HEK293 (cell line): ENCODE measurements around the gene BORCS5.

Experiments used
- CTCF ChIA-PET: fragments of 350-600 bp; formaldehyde crosslinking; extraction: SDS; loops from one replicate; lab custom pipeline; 2021; ENCODE audit warnings: antibody characterized with exemption; lab: Yijun Ruan, JAX
- POLR2A ChIA-PET: fragments of 300-600 bp; formaldehyde crosslinking; extraction: SDS; loops from one replicate; lab custom pipeline; 2020; ENCODE audit warnings: antibody characterized with exemption, inconsistent platforms; lab: Yijun Ruan, JAX
- H3K27ac ChIP-seq: fragments of 200-500 bp; sonication (Bioruptor generic); 2 replicates; pipeline ENCODE4 v1.5.1; 2014; ENCODE audit warnings: low read depth, low read length, control low read depth, inconsistent platforms; ENCODE audit errors: extremely low read depth
- H3K36me3 ChIP-seq, 2 experiments: fragments of 200-500 bp in 1 of 2; sonication (Bioruptor generic) in 1 of 2; 1 replicate in 1 of 2; 2 replicates in 1 of 2; pipeline ENCODE4 v1.5.1; 2014 to 2017; ENCODE audit warnings: inconsistent platforms in 2 of 2, low read length in 2 of 2; ENCODE audit not compliant: control insufficient read depth in 2 of 2, insufficient read depth in 1 of 2
- H3K4me1 ChIP-seq: fragments of 200-500 bp; sonication (Bioruptor generic); 2 replicates; pipeline ENCODE4 v1.5.1; 2014; ENCODE audit warnings: mild to moderate bottlenecking, low read length, inconsistent platforms; ENCODE audit not compliant: control insufficient read depth, insufficient read depth
- H3K4me3 ChIP-seq: 2 replicates; pipeline ENCODE4 v1.5.1; 2011; ENCODE audit warnings: low read depth, mild to moderate bottlenecking, control low read depth, low read length, moderate library complexity
- H3K9me3 ChIP-seq: fragments of 200-500 bp; sonication (Bioruptor generic); 2 replicates; pipeline ENCODE4 v1.5.1; 2014; ENCODE audit warnings: low read depth, low read length, inconsistent platforms; ENCODE audit not compliant: control insufficient read depth, insufficient read depth
- PRDM2 ChIP-seq: fragments of 450-650 bp; formaldehyde crosslinking; IDR thresholded peaks from 2 replicates; pipeline ENCODE4 v1.5.1; 2016; ENCODE audit warnings: missing biosample characterization, missing genetic modification characterization, borderline replicate concordance
- TRIM28 ChIP-seq: IDR thresholded peaks from 2 replicates; pipeline ENCODE4 v1.6.1; 2011; ENCODE audit warnings: low read length, control low read depth, borderline replicate concordance
- ZFP3 ChIP-seq: fragments of 450-650 bp; formaldehyde crosslinking; IDR thresholded peaks from 2 replicates; pipeline ENCODE4 v1.5.1; 2016; ENCODE audit warnings: low read depth, missing biosample characterization, missing genetic modification characterization
- ZNF148 ChIP-seq: fragments of 450-650 bp; formaldehyde crosslinking; IDR thresholded peaks from 2 replicates; pipeline ENCODE4 v1.5.0; 2017; ENCODE audit warnings: missing biosample characterization, missing genetic modification characterization, borderline replicate concordance
- ZNF155 ChIP-seq: fragments of 450-650 bp; formaldehyde crosslinking; IDR thresholded peaks from 2 replicates; pipeline ENCODE4 v1.5.1; 2016; ENCODE audit warnings: missing biosample characterization, missing genetic modification characterization
- ZNF2 ChIP-seq: fragments of 450-650 bp; formaldehyde crosslinking; IDR thresholded peaks from 2 replicates; pipeline ENCODE4 v1.5.1; 2016; ENCODE audit warnings: missing biosample characterization, missing genetic modification characterization
- ZNF214 ChIP-seq: fragments of 450-650 bp; formaldehyde crosslinking; IDR thresholded peaks from 2 replicates; pipeline ENCODE4 v1.5.1; 2017; ENCODE audit warnings: missing biosample characterization, mild to moderate bottlenecking, missing genetic modification characterization, borderline replicate concordance
- ZNF221 ChIP-seq: fragments of 450-650 bp; formaldehyde crosslinking; IDR thresholded peaks from 2 replicates; pipeline ENCODE4 v1.5.1; 2017; ENCODE audit warnings: missing biosample characterization, missing genetic modification characterization, borderline replicate concordance
- ZNF223 ChIP-seq: fragments of 450-650 bp; formaldehyde crosslinking; IDR thresholded peaks from 2 replicates; pipeline ENCODE4 v1.5.1; 2016; ENCODE audit warnings: missing biosample characterization, missing genetic modification characterization
- ZNF24 ChIP-seq: fragments of 450-650 bp; formaldehyde crosslinking; IDR thresholded peaks from 2 replicates; pipeline ENCODE4 v1.5.1; 2016; ENCODE audit warnings: missing biosample characterization, missing genetic modification characterization
- ZNF311 ChIP-seq: fragments of 450-650 bp; formaldehyde crosslinking; IDR thresholded peaks from 2 replicates; pipeline ENCODE4 v1.5.1; 2017; ENCODE audit warnings: missing biosample characterization, missing genetic modification characterization, borderline replicate concordance
- ZNF394 ChIP-seq: fragments of 450-650 bp; formaldehyde crosslinking; IDR thresholded peaks from 2 replicates; pipeline ENCODE4 v1.5.1; 2016; ENCODE audit warnings: missing biosample characterization, missing genetic modification characterization, mild to moderate bottlenecking, moderate library complexity, borderline replicate concordance
- ZNF529 ChIP-seq: fragments of 450-650 bp; formaldehyde crosslinking; IDR thresholded peaks from 2 replicates; pipeline ENCODE4 v1.5.1; 2017; ENCODE audit warnings: missing genetic modification characterization, missing biosample characterization; ENCODE audit not compliant: insufficient replicate concordance

Gene BORCS5

DNA sequence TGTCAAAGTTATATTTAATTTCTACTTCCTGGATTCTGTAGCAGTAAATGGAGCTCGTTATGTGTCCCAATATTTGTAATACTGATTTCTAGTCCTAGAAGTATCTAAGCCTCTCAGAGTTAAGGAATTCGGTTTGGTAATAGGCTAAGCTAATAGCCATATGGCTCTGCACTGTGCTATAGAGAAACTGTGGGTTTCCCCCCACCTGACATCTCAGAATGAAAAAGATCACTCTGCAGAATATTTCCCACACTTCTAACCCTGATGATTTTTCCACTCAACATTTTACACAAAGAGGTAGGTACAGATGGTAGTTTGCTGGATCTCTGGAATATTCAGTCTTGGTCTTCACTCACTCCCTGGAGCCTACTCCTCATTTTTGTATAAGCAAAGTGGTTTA is 71.2 kb downstream of the BORCS5 start:
- Histone ChIP-seq H3K9me3 (peaks cover 2% of the 10 kb centered on the region; the same call in 1 of the 2 replicates), H3K4me3 (no peak overlapping the region), H3K27ac (no peak overlapping the region), H3K4me1 (no peaks in the 10 kb centered on the region), H3K36me3 (no peaks in the 10 kb centered on the region; a peak in 1 of 3 replicates)
- ChIA-PET CTCF (interaction anchor here (0.5 to 0.6 kb wide), 3 partner anchors 53 to 854 kb away, joined by 3 to 4 read pairs (median 3); no protein-coding TSS in a partner anchor), POLR2A (no interaction called here)
- TF ChIP-seq ZFP3 (tag by site-specific recombination) (no peak), ZNF148 (tag by site-specific recombination) (no peak), ZNF2 (tag by site-specific recombination) (no peak), ZNF155 (tag by site-specific recombination) (no peak), ZNF311 (no peak), PRDM2 (tag by site-specific recombination) (no peak), ZNF221 (tag by site-specific recombination) (no peak)

- Histone ChIP-seq H3K9me3 (no peaks in the 10 kb centered on the region; the same call in 1 of the 2 replicates), H3K4me1 (no peaks in the 10 kb centered on the region), H3K4me3 (no peak overlapping the region), H3K36me3 (no peaks in the 10 kb centered on the region; a peak in 1 of 3 replicates), H3K27ac (no peak overlapping the region)
- TF ChIP-seq ZNF24 (tag by site-specific recombination) (no peak), TRIM28 (no peak), ZNF223 (tag by site-specific recombination) (no peak), ZNF214 (tag by site-specific recombination) (no peak), ZNF529 (tag by site-specific recombination) (no peak), ZNF394 (tag by site-specific recombination) (no peak)
- ChIA-PET POLR2A (no interaction called here), CTCF (interaction anchor here (0.6 to 1.1 kb wide), 2 partner anchors 33 to 145 kb away, joined by 3 read pairs; no protein-coding TSS in a partner anchor)
Observed at GRCh38 chr12:12428961-12429657, 72.2 kb downstream of the BORCS5 start.
